Fibroblast of the aortic adventitia (primary cell): ENCODE results near the gene HAUS1. TPM values are rescaled to one million over a fixed set of nuclear protein-coding genes. Genes with fewer than 3 reads are reported as not detected.
A peak's percentile ranks its signal among the peaks of the same experiment; 100 is the strongest.
"Not testable (repeated sequence)": the region's sequence is repeated elsewhere in the genome, so short reads cannot be mapped to it uniquely, and the experiment has no call there.

Experiments used
- DNase-seq: peaks from one replicate; pipeline ENCODE4 v3.0.0-alpha.2; 2010; ENCODE audit warnings: low read depth
- H3K4me3 ChIP-seq: 2 replicates; pipeline ENCODE4 v1.5.1; 2011; ENCODE audit warnings: low read depth, mild to moderate bottlenecking, control low read depth, low read length, moderate library complexity
- total RNA-seq: library from RNA; depleted of rRNA; stranded (reverse); fragments of >200 nt; gene quantifications from 2 replicates; pipeline ENCODE4 v1.2.3, GENCODE V29; 2012; ENCODE audit warnings: low replicate concordance
- TF ChIP-seq, protein P1 (sequence below): IDR thresholded peaks from 2 replicates; pipeline ENCODE4 v1.5.1; 2011; ENCODE audit warnings: mild to moderate bottlenecking, low read length, control low read depth, inconsistent platforms; ENCODE audit not compliant: insufficient read depth

The HAUS1 gene
- total RNA-seq, 1 donor, result 54.7 TPM

DNA sequence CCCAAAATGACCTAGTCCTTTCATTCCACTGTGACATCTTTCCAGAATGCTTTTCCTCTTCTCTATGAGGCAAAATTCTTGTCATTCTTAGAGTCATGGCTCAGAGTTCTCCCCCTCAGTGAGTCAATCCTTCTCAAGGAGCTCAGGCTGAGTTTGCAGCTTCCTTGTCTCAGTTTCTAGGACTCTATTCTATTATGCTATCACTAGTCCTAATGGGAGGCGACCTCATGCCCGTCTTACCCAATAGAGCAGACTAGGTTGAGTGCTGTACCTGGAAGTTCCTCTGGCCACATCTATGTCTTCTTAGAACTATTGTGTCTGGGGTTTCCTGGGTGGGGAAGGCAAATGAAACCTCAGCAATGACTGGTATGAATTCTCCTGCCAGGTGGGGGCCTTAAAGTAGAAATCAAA lies 51.5 kb downstream of the HAUS1 start:
- TF ChIP-seq, protein P1, sequence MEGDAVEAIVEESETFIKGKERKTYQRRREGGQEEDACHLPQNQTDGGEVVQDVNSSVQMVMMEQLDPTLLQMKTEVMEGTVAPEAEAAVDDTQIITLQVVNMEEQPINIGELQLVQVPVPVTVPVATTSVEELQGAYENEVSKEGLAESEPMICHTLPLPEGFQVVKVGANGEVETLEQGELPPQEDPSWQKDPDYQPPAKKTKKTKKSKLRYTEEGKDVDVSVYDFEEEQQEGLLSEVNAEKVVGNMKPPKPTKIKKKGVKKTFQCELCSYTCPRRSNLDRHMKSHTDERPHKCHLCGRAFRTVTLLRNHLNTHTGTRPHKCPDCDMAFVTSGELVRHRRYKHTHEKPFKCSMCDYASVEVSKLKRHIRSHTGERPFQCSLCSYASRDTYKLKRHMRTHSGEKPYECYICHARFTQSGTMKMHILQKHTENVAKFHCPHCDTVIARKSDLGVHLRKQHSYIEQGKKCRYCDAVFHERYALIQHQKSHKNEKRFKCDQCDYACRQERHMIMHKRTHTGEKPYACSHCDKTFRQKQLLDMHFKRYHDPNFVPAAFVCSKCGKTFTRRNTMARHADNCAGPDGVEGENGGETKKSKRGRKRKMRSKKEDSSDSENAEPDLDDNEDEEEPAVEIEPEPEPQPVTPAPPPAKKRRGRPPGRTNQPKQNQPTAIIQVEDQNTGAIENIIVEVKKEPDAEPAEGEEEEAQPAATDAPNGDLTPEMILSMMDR, result no peak
- no peak overlapping the region for H3K4me3 ChIP-seq
- peak; percentile 93 for DNase-seq

DNA sequence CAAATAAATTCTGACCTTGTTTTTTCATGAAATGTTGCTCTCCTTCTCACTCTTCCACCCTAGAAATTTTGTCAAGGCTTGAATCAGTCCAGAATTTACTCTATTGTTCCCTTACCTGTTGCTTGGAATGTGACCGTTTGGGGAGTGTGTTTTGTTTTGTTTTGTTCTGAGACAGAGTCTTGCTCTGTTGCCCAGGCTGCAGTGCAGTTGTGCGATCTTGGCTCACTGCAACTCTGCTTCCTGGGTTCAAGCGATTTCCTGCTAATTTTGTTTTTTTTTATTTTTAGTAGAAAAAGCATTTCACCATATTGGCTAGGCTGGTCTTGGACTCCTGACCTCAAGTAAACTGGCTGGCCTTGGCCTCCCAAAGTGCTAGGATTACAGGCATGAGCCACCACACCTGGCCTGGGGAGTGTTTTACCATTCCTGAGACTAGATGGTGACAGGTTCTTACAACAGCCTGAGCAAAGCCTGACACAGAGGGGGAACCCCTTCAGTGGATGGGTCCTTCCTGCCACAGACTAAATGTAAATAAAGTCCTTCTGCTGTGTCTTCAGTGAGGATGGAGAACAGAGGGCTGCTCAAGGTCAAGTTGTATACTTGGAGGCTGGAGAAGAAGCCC lies 52.0 kb downstream of the HAUS1 start:
- no peak for DNase-seq
- no peak overlapping the region for H3K4me3 ChIP-seq
- TF ChIP-seq, protein P1, result no peak

DNA sequence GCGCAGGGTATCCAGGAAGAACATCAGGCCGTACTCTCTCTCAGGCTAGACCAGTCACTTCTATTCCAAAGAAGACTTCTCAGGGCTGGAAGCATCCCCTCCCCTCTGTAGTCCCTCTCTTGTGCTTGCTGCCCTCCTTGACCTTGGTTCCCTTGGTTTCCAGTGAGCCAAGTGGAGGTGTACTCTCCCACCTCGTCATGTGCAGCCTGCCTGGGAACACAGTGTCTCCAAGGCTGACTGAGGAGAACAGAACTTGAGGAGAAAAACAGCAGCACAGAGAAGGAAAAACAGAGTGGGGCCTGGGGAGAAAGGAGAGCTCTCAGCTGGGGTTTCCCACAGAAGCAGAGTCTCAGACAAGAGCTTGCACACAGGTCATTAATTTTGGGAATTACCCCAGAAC lies 52.7 kb downstream of the HAUS1 start:
- no peak overlapping the region for H3K4me3 ChIP-seq
- TF ChIP-seq, protein P1, result no peak
- no peak for DNase-seq

DNA sequence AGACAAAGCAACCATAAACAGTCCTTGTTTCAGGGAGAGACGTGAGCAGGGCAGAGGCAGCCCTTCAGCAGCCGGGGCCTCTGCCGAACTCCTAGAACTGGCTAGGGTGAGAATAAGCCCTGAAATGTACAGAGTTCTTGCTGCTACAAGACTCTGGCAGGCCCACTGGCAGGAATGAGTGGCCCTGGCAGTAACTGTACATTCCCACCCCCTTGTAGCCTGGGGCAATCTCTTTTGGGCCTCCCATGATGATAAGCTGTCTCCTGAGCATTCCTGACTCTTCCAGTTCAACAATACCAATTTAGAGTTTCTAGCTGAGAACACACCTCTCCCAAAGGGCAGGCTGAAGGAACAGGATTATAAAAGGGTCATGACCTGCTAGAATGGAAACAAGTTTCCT lies 54.3 kb downstream of the HAUS1 start:
- peak; percentile 71 for DNase-seq
- TF ChIP-seq, protein P1, result no peak
- no peak overlapping the region for H3K4me3 ChIP-seq

DNA sequence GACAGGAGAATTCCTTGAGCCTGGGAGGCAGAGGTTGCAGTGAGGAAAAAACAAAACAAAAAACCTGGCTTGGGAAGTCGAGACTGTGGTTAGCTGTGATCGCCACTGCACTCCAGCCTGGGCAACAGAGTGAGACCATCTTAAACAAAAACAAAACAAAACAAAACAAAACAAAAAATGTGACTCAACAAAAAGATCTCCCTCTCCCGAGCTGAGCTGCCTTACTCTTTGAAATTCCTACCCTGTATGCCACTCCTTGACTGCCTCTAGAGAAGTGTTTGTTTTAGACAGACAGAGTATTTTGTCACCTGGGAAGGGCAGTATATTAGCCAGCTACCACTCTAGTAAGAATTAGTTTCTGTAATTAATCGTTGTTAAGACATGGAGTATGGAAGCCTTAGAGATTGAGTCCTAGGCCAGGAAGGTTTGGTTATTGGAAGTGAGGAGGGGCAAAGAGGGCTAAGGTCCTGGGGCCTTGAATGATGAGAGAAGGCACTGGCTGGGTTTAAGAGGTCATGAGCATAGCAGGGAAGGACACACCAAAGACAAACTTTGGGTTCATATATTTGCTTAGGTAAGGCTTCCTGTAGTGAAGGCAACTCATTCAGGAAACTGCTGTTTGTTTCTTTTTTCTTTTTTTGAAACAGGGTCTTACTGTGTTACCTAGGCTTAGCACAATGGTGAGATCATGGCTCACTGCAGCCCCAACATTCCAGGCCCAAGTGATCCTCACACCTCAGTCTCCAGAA lies 56.0 kb downstream of the HAUS1 start:
- TF ChIP-seq, protein P1, result no peak
- DNase-seq, result no peak
- no peak overlapping the region for H3K4me3 ChIP-seq

DNA sequence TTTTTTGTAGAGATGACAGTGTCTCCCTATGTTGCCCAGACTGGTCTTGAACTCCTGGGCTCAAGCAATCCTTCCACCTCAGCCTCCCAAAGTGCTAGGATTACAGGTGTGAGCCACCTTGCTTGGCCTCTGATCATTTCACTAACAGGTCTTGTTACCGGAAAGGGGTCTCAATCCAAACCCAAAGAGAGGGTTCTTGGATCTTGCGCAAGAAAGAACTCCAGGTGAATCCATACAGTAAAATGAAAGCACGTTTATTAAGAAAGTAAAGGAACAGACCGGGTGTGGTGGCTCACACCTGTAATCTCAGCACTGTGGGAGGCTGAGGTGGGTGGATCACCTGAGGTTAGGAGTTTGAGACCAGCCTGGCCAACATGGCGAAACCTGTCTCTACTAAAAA lies 56.7 kb downstream of the HAUS1 start:
- DNase-seq, H3K4me3 ChIP-seq: not testable (repeated sequence)

- H3K4me3 ChIP-seq, result no peak overlapping the region
- TF ChIP-seq, protein P1, result no peak
- DNase-seq, result no peak
Measured at GRCh38 chr18:46161703-46162396, 57.7 kb downstream of the HAUS1 start.
